ENCODE measurements around the gene HCN3.
"Not testable (repeated sequence)": the region's sequence is repeated elsewhere in the genome, so short reads cannot be mapped to it uniquely, and the experiment has no call there.

Gene HCN3

GRCh38 chr1:155277070-155277901 lies at the start of gene HCN3:
Gene HCN3, plus strand, starts transcription at chr1:155277463. Its CDS starts 128 bp downstream, at chr1:155277591.
- DNase-seq (ENCODE audit: low read depth in 2 of 2, low spot score in 1 of 2) = peak; percentile 83

DNA sequence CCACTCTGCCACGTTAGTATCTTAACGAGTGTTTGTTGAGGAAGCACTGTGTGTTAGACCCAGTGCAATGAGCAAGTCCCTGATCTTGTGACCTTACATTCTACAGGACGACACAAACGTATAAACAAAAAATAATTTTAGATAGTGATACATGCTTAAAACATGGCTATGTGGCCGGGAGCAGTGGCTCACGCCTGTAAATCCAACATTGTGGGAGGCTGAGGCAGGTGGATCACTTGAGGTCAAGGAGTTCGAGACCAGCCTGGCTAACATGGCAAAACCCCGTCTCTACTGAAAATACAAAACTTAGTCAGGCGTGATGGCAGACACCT lies 49.2 kb upstream of the HCN3 start:
- no peak for DNase-seq (ENCODE audit: low read depth in 2 of 2, low spot score in 1 of 2)

GRCh38 chr1:155231302-155231701 lies 46.0 kb upstream of the HCN3 start:
- not testable (repeated sequence) for DNase-seq (ENCODE audit: low read depth in 2 of 2, low spot score in 1 of 2)

DNA sequence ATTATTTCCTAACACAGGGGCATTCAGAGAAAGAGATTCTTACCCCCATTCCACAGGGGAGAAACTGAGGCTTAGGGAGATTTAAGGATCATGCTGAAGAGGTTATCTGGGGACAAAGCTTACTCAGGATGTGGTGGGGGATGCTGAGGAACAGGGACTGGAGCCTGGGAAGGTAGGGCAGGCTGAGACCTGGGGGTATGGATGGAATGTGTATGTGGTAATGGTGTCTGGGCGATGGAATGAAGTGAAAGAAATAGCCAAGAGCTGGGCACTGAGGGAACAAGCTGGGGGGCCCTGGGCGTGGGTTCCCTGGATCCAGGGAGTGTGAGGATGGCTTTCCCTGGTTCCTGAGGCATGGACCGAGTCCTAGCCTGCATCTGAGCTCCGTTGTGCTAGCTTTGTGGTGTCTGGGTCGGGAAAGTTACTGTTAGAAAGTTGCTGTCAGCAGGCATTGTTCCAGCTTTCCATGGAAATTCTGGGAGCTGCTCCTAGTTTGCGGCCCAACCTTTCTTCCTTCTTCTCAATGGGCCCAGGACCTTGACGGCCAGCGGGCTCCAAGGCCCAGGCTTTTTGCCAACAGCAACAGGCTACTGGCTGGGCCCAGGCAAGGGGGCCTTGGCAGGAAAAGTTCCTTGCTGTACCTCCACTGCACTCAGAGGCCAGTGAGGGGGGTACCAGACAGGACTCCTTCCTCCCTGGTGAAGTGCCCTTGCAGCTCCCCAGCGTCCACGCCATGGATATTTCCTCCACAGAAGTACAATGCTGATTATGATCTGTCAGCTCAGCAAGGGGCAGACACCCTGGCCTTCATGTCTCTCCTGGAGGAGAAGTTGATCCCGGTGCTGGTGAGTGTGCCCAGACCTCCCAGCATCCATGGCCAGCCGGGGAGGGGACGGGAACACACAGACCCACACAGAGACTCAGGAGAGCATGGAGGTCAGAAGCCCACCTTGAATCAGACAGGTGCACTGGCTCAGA lies 45.0 kb upstream of the HCN3 start:
- DNase-seq (ENCODE audit: low read depth in 2 of 2, low spot score in 1 of 2) = not testable (repeated sequence)

DNA sequence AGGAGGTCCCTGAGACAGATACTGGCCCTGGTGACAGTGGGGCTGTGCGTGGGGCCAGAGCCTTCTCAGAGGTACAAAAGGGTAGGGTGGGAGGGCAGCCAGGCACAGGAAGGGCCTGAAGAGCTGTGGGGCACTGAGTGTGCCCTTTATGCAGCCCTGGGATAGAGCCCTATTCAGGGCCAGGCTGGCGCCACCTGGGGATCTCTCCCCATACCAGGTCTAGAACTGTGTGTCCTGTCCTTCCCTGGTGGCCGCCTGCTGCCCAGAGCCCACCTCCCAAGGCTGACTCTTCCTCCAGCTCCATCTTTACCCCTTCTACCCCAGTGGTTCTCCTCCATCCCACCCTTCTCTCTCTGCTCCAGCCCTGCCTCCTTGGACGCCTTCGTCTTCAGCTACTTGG lies 43.8 kb upstream of the HCN3 start:
- not testable (repeated sequence) for DNase-seq (ENCODE audit: low read depth in 2 of 2, low spot score in 1 of 2)

DNA sequence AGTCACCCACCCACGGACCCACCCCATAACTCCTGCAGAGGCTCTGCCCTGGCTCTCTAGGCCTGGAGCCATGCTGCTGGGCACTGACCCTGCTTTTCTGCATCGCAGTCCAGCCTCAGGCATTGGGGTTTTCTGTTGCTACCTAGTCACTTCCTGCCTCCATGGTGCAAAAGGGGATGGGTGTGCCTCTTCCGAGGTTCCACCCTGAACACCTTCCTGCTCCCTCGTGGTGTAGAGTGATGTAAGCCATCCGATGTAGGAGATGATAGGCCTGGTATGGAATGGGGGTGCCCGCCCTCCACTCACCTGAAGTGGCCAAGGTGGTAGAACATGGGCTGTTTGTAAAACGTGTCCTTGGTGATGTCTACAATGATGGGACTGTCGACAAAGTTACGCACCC lies 41.9 kb upstream of the HCN3 start:
- not testable (repeated sequence) for DNase-seq (ENCODE audit: low read depth in 2 of 2, low spot score in 1 of 2)

GRCh38 chr1:155236451-155236850 lies 40.8 kb upstream of the HCN3 start:
- no peak for DNase-seq (ENCODE audit: low read depth in 2 of 2, low spot score in 1 of 2)

DNA sequence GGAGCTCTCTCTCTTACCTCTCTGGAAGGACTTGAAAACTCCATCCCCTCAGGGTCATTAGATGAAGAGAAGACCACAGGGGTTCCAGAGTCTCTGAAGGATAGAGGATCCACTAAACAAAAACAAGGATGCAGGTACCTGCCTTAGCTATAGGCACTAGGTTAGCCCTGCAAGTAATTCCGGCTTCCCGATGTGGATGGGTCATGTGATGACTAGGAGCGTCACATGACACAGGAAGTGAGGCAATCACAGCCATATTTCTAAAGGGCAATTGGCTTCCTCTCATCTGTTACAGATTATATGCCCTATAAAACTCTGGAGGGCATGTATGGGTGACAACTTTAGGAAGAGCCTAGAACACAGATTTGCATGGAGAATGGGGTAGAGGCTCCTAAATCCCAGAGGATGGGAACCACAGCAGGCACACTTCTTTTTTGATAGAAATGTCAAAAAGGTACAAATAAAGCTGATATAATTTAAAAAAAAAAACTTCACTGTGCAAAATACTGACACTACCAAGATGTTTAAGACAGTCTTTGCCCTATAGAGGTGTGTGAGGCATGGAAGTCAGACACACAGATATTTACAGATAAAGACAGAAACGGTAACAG lies 36.1 kb upstream of the HCN3 start:
- DNase-seq (ENCODE audit: low read depth in 2 of 2, low spot score in 1 of 2) = peak in 1 of 2 donors; percentile 49

- DNase-seq (ENCODE audit: low read depth in 2 of 2, low spot score in 1 of 2) = no peak
Observed at GRCh38 chr1:155241841-155242264, 35.4 kb upstream of the HCN3 start.

DNA sequence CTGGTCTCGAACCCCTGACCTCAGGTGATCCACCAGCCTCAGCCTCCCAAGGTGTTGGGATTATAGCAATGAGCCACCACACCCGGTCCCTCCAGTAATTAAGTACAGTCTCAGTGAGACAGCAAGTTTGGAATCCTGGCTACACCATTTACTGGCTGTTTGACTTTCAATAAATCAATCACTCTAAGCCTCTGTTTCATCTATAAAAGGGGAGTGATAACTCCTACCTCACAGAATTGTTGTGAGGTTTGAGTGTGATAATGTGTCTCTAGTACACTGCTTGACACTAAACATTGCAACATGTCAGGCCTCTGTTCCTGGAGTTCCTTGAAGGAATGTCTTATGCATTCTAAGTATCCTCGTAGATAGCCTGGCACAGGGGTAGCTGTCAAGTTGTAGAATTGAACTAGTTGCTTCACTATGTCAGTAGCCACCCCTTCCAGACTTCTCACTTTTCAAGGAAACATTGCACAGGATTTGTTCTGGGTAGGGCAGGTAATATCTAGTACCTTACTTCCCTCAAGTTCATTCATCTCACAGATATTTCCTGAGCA lies 34.4 kb upstream of the HCN3 start:
- no peak for DNase-seq (ENCODE audit: low read depth in 2 of 2, low spot score in 1 of 2)

GRCh38 chr1:155244368-155245162 lies 32.7 kb upstream of the HCN3 start:
- peak; percentile 79 to 88 for DNase-seq (ENCODE audit: low read depth in 2 of 2, low spot score in 1 of 2)

GRCh38 chr1:155245163-155245524 lies 32.1 kb upstream of the HCN3 start:
- no peak for DNase-seq (ENCODE audit: low read depth in 2 of 2, low spot score in 1 of 2)

GRCh38 chr1:155246796-155247195 lies 30.5 kb upstream of the HCN3 start:
- not testable (repeated sequence) for DNase-seq (ENCODE audit: low read depth in 2 of 2, low spot score in 1 of 2)

- no peak for DNase-seq (ENCODE audit: low read depth in 2 of 2, low spot score in 1 of 2)
Observed at GRCh38 chr1:155247667-155248553, 29.4 kb upstream of the HCN3 start.

- DNase-seq (ENCODE audit: low read depth in 2 of 2, low spot score in 1 of 2) = no peak
Observed at GRCh38 chr1:155250246-155250632, 27.0 kb upstream of the HCN3 start.

DNA sequence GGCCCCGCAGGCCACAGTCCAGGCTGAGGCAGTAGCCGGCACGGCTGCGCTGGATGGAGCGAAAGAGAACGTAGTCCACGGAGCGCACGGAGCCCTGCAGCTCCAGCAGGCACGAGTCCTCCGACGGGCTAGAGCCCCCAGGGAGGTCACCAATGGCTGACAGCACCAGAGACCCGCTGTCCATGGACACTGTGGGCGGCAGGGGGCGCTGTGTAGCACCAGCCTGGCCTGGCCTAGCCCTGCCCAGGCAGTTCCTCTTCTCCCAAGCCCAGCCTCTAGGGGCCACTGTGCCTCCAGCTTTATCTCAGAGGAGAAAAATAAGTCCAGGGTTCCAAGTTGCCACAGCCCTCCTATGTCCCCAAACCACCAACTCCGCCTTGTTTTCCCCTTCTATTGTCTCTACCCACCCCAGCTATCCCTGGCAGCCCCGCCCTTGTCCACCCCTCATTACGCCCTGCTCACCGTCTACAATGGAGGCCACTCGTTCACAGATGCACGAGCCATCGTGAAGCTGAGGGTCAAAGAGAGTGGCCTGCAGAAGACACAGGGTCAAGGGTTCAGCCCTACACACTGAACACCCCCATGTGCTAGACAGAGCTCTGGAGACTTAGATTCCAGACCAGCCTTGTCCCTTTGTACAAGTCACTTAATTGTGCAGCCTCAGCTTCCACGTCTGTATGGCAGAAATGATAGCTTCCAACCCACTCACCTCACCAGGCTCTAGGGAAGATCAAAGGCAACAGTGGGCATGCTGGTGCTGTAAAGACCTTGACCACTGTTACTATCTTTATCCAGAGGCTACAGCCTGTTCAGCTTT lies 26.4 kb upstream of the HCN3 start:
- DNase-seq (ENCODE audit: low read depth in 2 of 2, low spot score in 1 of 2) = peak; percentile 95 to 98

DNA sequence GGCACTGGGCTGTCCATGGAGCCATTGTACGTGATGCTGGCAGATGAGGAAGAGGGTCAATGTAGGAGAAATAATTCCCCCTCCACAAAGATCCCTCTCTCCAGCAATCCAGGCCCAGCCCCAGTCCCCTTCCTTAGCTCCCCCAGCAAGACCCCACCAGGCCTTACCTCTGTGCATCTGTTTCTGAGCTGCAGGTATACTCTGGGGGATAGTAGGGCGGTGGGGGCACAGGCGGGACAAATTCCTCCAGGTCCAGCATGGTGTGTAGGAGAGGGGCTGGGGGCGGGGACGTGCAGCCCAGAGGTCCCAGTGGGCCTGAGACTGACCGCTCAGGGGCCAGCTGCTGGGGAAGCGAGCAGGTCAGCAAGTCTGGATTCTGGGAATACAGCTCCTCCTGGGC lies 25.7 kb upstream of the HCN3 start:
- no peak for DNase-seq (ENCODE audit: low read depth in 2 of 2, low spot score in 1 of 2)

- DNase-seq (ENCODE audit: low read depth in 2 of 2, low spot score in 1 of 2) = no peak
Observed at GRCh38 chr1:155253208-155253607, 24.1 kb upstream of the HCN3 start.

- DNase-seq (ENCODE audit: low read depth in 2 of 2, low spot score in 1 of 2) = no peak
Observed at GRCh38 chr1:155253797-155254196, 23.5 kb upstream of the HCN3 start.

All from stimulated activated CD8-positive, alpha-beta memory T cell treated with anti-CD3 and anti-CD28 coated beads, Interleukin-4, amount 100 ng/mL, for 1 hour (primary cell).